Measurements from ENCODE around the gene ARHGAP6. TPM values are rescaled to one million over a fixed set of nuclear protein-coding genes. Genes with fewer than 3 reads are reported as not detected.

Gene ARHGAP6
- total RNA-seq, 4 donors from 2014 or later = 49.2 to 63.8 (median 51.5) TPM

- DNase-seq = no peak
- H3K27me3 ChIP-seq = peaks cover 6% of the 10 kb centered on the region
- no peak for TF ChIP-seq POLR2A (IDR thresholded peaks at IDR 0.05)
- no peak for TF ChIP-seq CTCF (IDR thresholded peaks at IDR 0.05)
- H3K4me1 ChIP-seq = no peaks in the 10 kb centered on the region
- H3K9me3 ChIP-seq = no peaks in the 10 kb centered on the region
- no peak overlapping the region for H3K27ac ChIP-seq
- H3K4me3 ChIP-seq (replicated peaks in 1 of 3) = no peak overlapping the region
- intact Hi-C loops (cut with DNase I) = no loop called here
- 54% methylated on average over 4 of the region's 4 CpGs for WGBS, 2 donors
- no peaks in the 10 kb centered on the region for H3K36me3 ChIP-seq
Measured at GRCh38 chrX:11672213-11672612, 6.5 kb upstream of the ARHGAP6 start.

- 89 to 93% methylated on average over 1 of the region's 1 CpG for WGBS, 2 donors
- Histone ChIP-seq H3K9me3 (no peaks in the 10 kb centered on the region), H3K27ac (no peak overlapping the region), H3K27me3 (peaks cover 6% of the 10 kb centered on the region), H3K36me3 (no peaks in the 10 kb centered on the region), H3K4me1 (no peaks in the 10 kb centered on the region), H3K4me3 (replicated peaks in 1 of 3) (no peak overlapping the region)
- DNase-seq = no peak
- intact Hi-C loops (cut with DNase I) = no loop called here
- TF ChIP-seq POLR2A (IDR thresholded peaks at IDR 0.05) = no peak
- TF ChIP-seq CTCF (IDR thresholded peaks at IDR 0.05) = no peak
Measured at GRCh38 chrX:11670316-11670715, 4.6 kb upstream of the ARHGAP6 start.

- H3K36me3 ChIP-seq = no peaks in the 10 kb centered on the region
- peaks cover 13% of the 10 kb centered on the region for H3K27me3 ChIP-seq
- 16 to 33% methylated on average over 12 of the region's 12 CpGs for WGBS, 2 donors
- intact Hi-C loops (cut with DNase I) = no loop called here
- no peak for DNase-seq
- no peak overlapping the region for H3K27ac ChIP-seq
- TF ChIP-seq POLR2A (IDR thresholded peaks at IDR 0.05) (no peak), CTCF (IDR thresholded peaks at IDR 0.05) (no peak)
- no peak overlapping the region for H3K4me3 ChIP-seq (replicated peaks in 1 of 3)
- no peaks in the 10 kb centered on the region for H3K9me3 ChIP-seq
- H3K4me1 ChIP-seq = peaks cover 0 to 4% of the 10 kb centered on the region in 2 donors
Measured at GRCh38 chrX:11666952-11667685, 1.4 kb upstream of the ARHGAP6 start.

GRCh38 chrX:11666164-11666563, 444 bp upstream of the ARHGAP6 start:
- no peak for TF ChIP-seq CTCF (IDR thresholded peaks at IDR 0.05)
- TF ChIP-seq POLR2A (IDR thresholded peaks at IDR 0.05) = no peak
- Histone ChIP-seq H3K4me3 (replicated peaks in 1 of 3) (no peak overlapping the region), H3K27ac (no peak overlapping the region), H3K9me3 (no peaks in the 10 kb centered on the region), H3K27me3 (peaks cover 8% of the 10 kb centered on the region), H3K36me3 (no peaks in the 10 kb centered on the region), H3K4me1 (peaks cover 0 to 4% of the 10 kb centered on the region in 2 donors)
- 0% methylated on average over 4 to 6 of the region's 24 CpGs for WGBS, 2 donors
- intact Hi-C loops (cut with DNase I) = no loop called here
- no peak for DNase-seq

All from thyroid gland (tissue), 4 donors.